Stimulated activated CD8-positive, alpha-beta memory T cell treated with anti-CD3 and anti-CD28 coated beads, Interleukin-2, amount 100 ng/mL, for 1 hour (primary cell): Measurements from ENCODE around the gene ZNF425.
"Not testable (repeated sequence)": the region's sequence is repeated elsewhere in the genome, so short reads cannot be mapped to it uniquely, and the experiment has no call there.

Experiments
- DNase-seq, 2 donors: peaks; one replicate each; pipeline ENCODE4 v3.0.0-alpha.2; 2020; ENCODE audit warnings: low read depth in 2 of 2

The ZNF425 gene

GRCh38 chr7:149133028-149133710 lies 7.0 kb upstream of the ZNF425 start:
- DNase-seq = no peak

DNA sequence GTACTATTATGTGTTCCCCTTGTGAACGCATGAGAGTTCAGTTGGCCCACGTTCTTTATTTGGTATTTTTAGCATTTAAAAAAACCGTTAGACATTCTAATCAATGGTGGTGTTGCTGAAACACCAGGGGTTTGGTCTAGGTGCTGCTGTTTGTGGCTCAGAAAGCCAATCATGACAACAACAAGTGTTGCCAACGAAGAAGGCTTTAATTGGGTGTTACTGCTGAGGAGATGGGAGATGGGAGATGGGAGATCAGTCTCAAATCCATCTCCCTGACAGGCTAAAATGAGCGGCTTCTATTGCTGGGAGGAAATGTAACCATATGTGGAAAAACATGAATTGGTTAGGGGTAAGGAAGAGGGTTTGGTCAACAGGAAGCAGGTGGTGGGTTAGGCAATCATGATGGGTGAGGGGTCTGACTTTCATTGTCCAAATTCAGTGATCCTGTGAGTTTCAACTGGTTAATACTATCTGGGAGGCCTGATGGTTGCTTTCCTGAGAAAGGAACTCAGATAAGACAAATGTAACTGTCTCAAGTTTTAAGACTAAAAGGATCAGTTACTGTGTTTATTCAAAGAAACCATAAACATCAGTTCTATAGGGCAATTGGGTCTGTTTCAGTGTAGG lies 4.6 kb upstream of the ZNF425 start:
- DNase-seq = no peak

DNA sequence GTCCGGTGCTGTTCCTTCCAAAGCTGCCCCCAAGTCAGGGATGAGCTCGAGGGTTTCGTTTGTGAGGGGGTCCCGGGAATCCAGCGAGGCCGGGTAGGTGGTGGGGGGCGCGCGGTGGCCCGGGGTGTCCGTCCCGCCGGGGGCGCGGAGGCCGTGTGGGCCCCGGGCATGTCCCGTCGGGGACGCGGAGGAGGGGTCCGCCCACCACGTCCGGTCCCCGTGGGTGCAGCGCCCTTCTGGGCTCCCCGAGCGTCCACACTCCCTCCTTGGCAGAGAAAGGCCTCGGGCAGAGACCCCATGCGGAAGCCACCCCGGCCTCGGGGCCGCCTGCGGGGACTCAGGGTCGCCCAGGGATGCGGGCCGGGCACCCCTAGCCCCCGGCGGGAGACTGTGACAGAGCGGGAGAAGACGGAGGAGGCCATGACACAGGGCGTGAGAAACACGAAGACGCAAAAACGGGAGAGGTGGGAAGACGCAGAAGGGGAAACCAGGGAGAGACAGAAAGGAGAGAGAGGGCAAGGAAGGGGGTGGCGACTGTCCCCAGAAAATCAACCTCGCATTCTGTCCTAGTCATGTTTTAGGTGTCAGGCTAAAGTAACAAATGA lies 640 bp upstream of the ZNF425 start:
- DNase-seq = peak; percentile 24 to 32

DNA sequence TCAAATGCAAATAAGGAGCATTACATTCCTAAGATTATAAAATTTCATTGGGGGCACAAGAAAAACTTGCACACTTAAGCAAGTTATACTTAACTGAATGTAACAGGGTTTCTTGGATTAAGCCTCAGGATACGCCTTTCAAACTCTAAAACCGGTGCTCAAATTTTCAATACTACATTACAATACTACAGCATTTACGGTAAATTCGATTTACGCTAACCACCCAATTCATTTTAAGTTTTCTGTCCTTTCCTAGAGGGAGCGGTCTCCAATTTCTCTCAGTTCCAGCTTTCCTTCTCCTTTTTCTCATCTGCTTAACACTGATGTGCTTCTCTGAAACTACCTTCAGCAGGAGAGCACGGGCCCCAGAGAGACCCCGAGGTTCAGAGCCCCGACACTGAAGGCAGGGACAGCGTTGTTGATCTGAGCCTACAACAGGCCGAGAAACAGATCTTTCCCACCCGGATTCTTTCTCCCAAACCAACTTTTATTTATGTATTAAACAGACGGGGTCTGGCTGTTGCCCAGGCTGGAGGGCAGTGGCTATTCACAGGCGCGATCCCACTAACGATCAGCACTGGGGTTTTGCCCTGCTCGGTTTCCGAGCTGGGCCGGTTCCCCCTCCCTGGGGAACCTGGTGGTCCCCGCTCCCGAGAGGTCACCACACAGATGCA lies 798 bp downstream of the ZNF425 start:
- no peak for DNase-seq

DNA sequence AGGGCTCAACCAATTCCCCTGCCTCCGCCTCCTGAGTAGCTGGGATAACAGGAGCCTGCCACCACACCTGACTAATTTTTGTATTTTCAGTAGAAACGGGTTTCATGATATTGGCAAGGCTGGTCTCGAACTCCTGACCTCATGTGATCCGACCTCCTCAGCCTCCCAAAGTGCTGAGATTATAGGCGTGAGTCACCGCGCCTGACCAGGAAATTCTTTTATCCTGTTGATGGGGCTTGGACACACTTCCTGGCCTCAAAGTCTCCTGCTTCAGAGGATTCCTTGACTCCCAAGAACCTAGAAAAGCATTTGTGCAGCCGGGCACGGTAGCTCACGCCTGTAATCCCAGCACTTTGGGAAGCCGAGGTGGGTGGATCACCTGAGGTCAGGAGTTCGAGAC lies 16.2 kb downstream of the ZNF425 start:
- no peak for DNase-seq

- DNase-seq = no peak
Measured at GRCh38 chr7:149104749-149105148, 21.4 kb downstream of the ZNF425 start.

GRCh38 chr7:149104214-149104613 lies 21.9 kb downstream of the ZNF425 start:
- no peak for DNase-seq

- DNase-seq = no peak
Measured at GRCh38 chr7:149103424-149103823, 22.7 kb downstream of the ZNF425 start.

DNA sequence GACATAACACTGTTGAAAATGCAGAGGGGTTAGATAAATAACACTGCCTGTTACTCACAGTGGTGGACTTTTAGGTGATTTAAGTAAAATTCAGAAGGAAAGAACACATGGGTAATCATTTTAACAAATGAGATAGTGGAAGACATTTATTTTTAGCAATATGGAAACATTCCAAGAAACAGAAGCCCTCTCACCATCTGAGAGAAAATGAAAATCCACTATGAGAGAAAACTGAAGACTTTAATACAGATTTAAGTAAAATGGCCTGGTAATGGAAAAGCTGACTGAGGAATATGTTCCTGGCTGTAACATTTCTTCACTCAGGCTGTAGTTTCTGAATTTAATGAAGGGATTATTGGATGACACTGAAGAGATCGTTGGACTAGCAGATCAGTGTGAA lies 23.5 kb downstream of the ZNF425 start:
- no peak for DNase-seq

DNA sequence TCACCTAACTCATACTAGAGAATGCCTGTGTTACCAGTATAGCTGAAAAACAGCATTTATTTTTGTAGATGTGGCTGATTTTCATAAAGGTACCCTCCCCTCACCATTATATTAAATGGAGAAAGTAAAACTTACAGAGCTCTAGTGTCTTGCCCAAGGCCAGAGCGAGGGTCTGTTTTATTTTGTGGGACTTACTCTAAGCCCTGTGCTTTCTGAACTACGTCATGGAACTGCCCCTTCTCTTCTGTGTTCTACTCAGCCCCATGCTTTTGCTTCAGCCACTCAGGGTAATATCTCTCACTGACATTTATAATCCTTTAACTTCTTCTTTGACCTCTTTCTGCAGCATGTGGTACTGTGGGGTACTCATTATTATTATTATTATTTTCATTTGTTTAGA lies 25.3 kb downstream of the ZNF425 start:
- no peak for DNase-seq

DNA sequence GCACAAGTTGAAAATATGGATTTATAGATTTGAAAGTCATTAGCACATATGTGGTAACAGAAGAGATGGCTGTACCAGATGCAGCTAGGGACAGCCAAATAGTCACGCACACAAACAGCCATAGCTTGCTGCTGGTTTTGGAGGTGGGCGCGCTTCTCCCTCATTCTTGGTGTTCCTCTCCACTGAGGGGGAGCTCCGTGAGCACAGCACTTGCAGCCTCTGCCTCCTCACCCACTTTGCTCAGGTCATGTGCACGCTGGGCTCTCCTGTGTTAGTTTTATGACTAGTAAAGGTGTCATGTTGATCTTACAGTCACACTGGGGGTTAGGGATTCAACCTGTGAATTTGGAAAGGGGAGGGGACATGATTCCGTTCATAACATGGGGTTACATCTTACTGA lies 27.1 kb downstream of the ZNF425 start:
- DNase-seq = no peak

DNA sequence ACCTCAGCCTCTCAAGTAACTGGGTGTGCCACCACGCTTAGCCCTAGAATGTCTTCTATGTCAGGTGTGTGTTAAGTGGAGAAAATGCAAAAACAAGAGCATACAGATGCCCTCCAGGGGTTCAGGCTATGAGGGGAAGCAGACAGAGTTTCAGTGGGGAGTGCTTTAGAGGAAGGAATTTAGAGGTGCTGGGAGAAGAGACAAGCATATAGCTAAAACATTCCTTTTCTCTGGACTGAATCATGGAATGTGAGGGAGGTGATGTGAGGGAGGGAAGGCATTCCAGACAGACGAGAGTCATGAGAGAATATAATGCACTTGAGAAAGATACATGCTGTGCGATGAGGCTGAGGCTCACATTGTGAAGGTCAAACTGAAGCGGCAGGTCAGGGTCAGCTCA lies 29.0 kb downstream of the ZNF425 start:
- no peak for DNase-seq

GRCh38 chr7:149093228-149093627 lies 32.9 kb downstream of the ZNF425 start:
- DNase-seq = no peak

- DNase-seq = not testable (repeated sequence)
Measured at GRCh38 chr7:149092244-149092643, 33.9 kb downstream of the ZNF425 start.

GRCh38 chr7:149090397-149091195 lies 35.5 kb downstream of the ZNF425 start, which contains the start of gene ZNF786:
Gene ZNF786, minus strand, starts transcription at chr7:149090718. Its CDS starts 78 bp downstream, at chr7:149090640.
- DNase-seq = peak; percentile 84 to 89

DNA sequence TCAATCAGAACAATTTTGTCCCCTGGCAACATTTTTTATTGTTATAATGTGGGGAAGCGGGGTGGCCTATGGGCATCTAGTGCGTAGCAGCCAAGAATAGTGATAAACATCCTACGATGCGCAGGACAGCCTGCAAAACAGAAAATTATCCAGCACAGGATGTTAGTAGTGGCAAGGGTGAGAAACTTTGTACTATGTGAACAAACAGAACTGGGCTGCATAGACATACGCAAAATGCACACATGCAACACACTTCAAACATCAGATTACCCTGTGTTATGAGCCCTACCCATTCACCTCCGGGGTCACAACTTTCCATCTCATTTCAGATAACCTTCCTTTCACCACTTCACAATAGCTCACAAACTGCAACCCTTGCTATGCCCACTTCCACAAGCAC lies 38.7 kb downstream of the ZNF425 start:
- no peak for DNase-seq

DNA sequence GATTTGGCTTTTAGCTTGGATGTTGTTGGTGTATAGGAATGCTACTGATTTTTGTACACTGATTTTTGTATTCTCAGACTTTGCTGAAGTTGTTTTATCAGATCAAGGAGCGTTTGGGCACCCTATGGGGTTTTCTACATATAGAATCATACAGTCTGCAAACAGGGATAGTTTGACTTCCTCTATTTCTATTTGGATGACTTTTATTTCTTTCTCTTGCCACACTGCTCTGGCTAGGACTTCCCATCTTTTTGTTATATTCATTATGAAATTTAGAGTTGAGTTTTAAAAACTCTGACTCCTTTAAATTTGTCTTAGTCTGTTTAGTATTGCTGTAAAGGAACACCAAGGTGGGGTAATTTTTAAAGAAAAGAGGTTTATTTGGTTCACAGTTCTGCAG lies 40.3 kb downstream of the ZNF425 start:
- no peak for DNase-seq

GRCh38 chr7:149084407-149084806 lies 41.7 kb downstream of the ZNF425 start:
- DNase-seq = no peak

DNA sequence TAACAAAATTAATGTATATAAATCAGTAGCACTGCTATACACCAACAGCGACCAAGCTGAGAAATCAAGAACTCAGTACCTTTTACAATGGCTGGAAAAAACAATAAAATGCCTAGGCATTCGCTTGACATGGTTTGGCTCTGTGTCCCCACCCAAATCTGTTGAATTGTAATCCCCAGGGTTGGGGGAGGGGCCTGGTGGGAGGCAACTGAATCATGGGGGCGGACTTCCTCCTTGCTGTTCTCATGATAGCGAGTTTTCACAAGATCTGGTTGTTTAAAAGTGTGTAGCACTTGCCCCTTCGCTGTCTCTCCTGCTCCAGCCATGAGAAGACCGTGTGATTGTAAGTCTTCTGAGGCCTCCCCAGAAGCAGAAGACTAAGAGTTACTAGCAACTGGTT lies 44.2 kb downstream of the ZNF425 start:
- no peak for DNase-seq

- no peak for DNase-seq
Measured at GRCh38 chr7:149077594-149077993, 48.5 kb downstream of the ZNF425 start.

- no peak for DNase-seq
Measured at GRCh38 chr7:149075286-149075685, 50.8 kb downstream of the ZNF425 start.
